ENCODE measurements around the gene SETBP1.

DNA sequence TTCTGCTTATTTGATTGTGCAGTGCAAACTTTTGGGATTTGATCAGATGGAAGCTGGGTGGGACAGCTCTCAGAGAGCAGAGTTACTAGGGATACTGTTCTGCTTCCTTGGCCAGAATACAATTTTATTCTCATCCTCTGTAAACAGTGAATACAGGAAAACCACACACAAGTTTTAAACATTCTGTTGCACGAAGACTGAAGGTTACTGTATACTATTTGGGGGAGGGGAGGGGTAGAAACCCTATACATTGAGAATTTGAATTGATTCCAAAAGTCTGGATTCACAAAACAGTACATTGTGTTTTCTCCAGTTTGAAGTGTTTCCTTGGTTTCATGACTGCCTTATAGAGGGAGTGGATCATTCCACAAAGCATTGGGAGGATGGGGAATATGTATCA is 149.9 kb downstream of the SETBP1 start:
- TF ChIP-seq, protein P1, sequence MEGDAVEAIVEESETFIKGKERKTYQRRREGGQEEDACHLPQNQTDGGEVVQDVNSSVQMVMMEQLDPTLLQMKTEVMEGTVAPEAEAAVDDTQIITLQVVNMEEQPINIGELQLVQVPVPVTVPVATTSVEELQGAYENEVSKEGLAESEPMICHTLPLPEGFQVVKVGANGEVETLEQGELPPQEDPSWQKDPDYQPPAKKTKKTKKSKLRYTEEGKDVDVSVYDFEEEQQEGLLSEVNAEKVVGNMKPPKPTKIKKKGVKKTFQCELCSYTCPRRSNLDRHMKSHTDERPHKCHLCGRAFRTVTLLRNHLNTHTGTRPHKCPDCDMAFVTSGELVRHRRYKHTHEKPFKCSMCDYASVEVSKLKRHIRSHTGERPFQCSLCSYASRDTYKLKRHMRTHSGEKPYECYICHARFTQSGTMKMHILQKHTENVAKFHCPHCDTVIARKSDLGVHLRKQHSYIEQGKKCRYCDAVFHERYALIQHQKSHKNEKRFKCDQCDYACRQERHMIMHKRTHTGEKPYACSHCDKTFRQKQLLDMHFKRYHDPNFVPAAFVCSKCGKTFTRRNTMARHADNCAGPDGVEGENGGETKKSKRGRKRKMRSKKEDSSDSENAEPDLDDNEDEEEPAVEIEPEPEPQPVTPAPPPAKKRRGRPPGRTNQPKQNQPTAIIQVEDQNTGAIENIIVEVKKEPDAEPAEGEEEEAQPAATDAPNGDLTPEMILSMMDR (IDR thresholded peaks at IDR 0.05; ENCODE audit: insufficient read depth, low read depth, low read length) = no peak
- no peak for TF ChIP-seq EZH2 (IDR thresholded peaks at IDR 0.05; ENCODE audit: insufficient read depth, low read length)

Data from astrocyte (in vitro differentiated cells and primary cell).